HEK293T (cell line): ENCODE data around the gene MYOZ3.

Experiments
- CTCF ChIA-PET: fragments of 350-600 bp; formaldehyde crosslinking; extraction: SDS; loops from one replicate; lab custom pipeline; 2021; ENCODE audit warnings: antibody characterized with exemption, inconsistent platforms; lab: Yijun Ruan, JAX
- POLR2A ChIA-PET: fragments of 350-600 bp; formaldehyde crosslinking; extraction: SDS; loops from one replicate; lab custom pipeline; 2020; ENCODE audit warnings: antibody characterized with exemption, inconsistent platforms; lab: Yijun Ruan, JAX
- DNase-seq: peaks from one replicate; pipeline ENCODE4 v3.0.0; 2012; ENCODE audit warnings: mixed read lengths; ENCODE audit errors: extremely low spot score
- ARNT ChIP-seq: fragments of 450-650 bp; IDR thresholded peaks from 2 replicates; pipeline ENCODE4 v1.6.1; 2017; ENCODE audit warnings: mild to moderate bottlenecking
- BHLHE40 ChIP-seq: fragments of 450-650 bp; IDR thresholded peaks from 2 replicates; pipeline ENCODE4 v1.6.1; 2016; ENCODE audit warnings: mild to moderate bottlenecking, moderate library complexity, borderline replicate concordance
- CTBP1 ChIP-seq: fragments of 450-650 bp; IDR thresholded peaks from 2 replicates; pipeline ENCODE4 v1.6.1; 2016; ENCODE audit warnings: borderline replicate concordance
- ELF4 ChIP-seq: fragments of 450-650 bp; IDR thresholded peaks from 2 replicates; pipeline ENCODE4 v1.6.1; 2017; ENCODE audit warnings: antibody characterized with exemption
- FOXK2 ChIP-seq: fragments of 450-650 bp; IDR thresholded peaks from 2 replicates; pipeline ENCODE4 v1.6.1; 2016; ENCODE audit warnings: mild to moderate bottlenecking
- FOXM1 ChIP-seq: fragments of 450-650 bp; IDR thresholded peaks from 2 replicates; pipeline ENCODE4 v1.6.1; 2017; ENCODE audit warnings: mild to moderate bottlenecking, borderline replicate concordance
- HDGF ChIP-seq: fragments of 450-650 bp; IDR thresholded peaks from 2 replicates; pipeline ENCODE4 v1.6.1; 2017; ENCODE audit warnings: antibody characterized with exemption, borderline replicate concordance
- L3MBTL2 ChIP-seq: fragments of 450-650 bp; conservative IDR thresholded peaks from 2 replicates; pipeline ENCODE4 v1.6.1; 2016; ENCODE audit warnings: mild to moderate bottlenecking
- LEF1 ChIP-seq: fragments of 450-650 bp; IDR thresholded peaks from 2 replicates; pipeline ENCODE4 v1.6.1; 2017; ENCODE audit warnings: mild to moderate bottlenecking, borderline replicate concordance
- NFRKB ChIP-seq: fragments of 450-650 bp; IDR thresholded peaks from 2 replicates; pipeline ENCODE4 v1.6.1; 2016; ENCODE audit warnings: mild to moderate bottlenecking, moderate library complexity
- SP1 ChIP-seq: fragments of 450-650 bp; IDR thresholded peaks from 2 replicates; pipeline ENCODE4 v1.6.1; 2017
- SUZ12 ChIP-seq: fragments of 450-650 bp; IDR thresholded peaks from 2 replicates; pipeline ENCODE4 v1.6.1; 2016; ENCODE audit warnings: mild to moderate bottlenecking
- TARDBP ChIP-seq: fragments of 450-650 bp; IDR thresholded peaks from 2 replicates; pipeline ENCODE4 v1.6.1; 2016
- ZNF384 ChIP-seq: fragments of 450-650 bp; IDR thresholded peaks from 2 replicates; pipeline ENCODE4 v1.6.1; 2016
- TF ChIP-seq, protein P1 (sequence below): fragments of 450-650 bp; IDR thresholded peaks from 2 replicates; pipeline ENCODE4 v1.6.1; 2016

MYOZ3 gene

DNA sequence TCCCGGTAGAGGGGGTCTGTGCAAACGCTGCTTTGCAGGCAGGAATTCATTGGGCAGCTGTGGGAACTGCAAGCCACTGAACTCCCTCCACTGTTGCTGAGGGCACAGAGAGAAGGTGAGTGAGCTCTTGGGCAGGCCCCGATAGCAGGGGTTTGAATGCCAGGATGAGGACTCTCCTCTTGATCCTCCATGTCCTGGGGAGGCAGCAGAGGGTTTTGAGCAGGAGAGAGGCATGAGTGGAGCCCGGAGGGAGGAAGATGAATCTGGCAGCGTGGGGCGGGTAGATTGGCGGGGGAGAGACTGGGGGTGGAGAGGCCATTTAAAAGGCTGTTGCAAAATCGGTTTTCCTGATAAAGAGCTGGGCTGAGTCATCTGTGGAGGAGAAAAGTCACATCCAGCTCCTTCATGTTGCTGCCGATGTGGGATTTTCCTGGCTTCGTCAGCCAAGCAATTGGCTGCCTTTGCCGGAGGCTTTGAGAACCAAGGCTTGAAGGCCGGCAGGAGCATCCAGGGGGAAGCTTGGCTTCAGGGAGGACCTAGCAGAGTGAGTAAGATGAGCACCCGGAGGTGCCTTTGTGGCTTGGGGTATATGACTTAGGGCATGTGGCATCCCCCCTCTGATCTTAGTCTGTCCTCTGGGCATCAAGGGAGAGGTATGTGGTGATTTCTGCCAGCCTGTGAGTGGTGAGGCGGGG lies 20.6 kb upstream of the MYOZ3 start, which contains the start of gene SYNPO:
Gene SYNPO (plus strand): TSS at position 350 of the 695 bp plus-strand sequence. CDS start 7,616 bp downstream, outside the sequence.
- ChIA-PET CTCF (interaction anchor here (0.6 to 1.0 kb wide), 3 partner anchors 14 to 598 kb away, joined by 3 to 4 read pairs (median 4); no protein-coding TSS in a partner anchor), POLR2A (interaction anchor here (2.1 kb wide), 1 partner anchor 61 kb away, joined by 5 read pairs; the partner anchor contains the start of gene RBM22)
- TF ChIP-seq NFRKB (no peak), HDGF (no peak), BHLHE40 (no peak), CTBP1 (no peak), FOXM1 (no peak)
- no peak for DNase-seq

DNA sequence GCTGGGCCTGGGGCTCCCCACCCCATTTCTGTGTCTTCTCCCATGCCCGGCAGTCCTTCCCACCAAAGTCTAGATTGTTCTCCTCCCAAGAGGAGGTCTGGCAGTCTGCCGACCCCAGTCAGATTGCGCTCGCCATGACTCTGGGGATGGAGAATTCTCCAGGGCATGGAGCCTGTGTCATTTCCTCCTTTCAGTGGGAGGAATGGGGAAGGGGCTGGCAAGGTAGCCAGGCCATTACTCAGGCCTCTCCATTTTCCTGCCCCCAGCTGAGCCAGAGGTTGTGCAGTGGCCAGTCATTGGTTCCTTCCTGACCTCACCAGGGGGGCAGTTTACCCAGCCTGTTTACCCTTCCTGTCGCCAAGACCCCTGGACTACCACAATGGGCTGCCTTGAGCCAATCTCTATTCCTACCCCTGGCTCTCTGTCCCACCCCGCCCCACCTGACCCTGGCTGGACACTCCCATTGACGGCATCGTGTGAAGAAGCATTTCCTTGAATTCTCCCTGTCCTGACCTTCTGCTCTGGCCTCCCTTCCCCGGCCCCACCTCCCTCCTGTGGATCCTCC lies 20.0 kb upstream of the MYOZ3 start:
- no peak for DNase-seq
- TF ChIP-seq TARDBP (no peak), CTBP1 (no peak), L3MBTL2 (no peak), SP1 (no peak), BHLHE40 (no peak), NFRKB (no peak), ARNT (no peak), HDGF (no peak), LEF1 (no peak), ZNF384 (no peak)
- TF ChIP-seq, protein P1, sequence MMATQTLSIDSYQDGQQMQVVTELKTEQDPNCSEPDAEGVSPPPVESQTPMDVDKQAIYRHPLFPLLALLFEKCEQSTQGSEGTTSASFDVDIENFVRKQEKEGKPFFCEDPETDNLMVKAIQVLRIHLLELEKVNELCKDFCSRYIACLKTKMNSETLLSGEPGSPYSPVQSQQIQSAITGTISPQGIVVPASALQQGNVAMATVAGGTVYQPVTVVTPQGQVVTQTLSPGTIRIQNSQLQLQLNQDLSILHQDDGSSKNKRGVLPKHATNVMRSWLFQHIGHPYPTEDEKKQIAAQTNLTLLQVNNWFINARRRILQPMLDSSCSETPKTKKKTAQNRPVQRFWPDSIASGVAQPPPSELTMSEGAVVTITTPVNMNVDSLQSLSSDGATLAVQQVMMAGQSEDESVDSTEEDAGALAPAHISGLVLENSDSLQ, result no peak
- CTCF ChIA-PET, result interaction anchor here (1.0 kb wide), 1 partner anchor 14 kb away, joined by 4 read pairs; no protein-coding TSS in a partner anchor
- POLR2A ChIA-PET, result no interaction called here

DNA sequence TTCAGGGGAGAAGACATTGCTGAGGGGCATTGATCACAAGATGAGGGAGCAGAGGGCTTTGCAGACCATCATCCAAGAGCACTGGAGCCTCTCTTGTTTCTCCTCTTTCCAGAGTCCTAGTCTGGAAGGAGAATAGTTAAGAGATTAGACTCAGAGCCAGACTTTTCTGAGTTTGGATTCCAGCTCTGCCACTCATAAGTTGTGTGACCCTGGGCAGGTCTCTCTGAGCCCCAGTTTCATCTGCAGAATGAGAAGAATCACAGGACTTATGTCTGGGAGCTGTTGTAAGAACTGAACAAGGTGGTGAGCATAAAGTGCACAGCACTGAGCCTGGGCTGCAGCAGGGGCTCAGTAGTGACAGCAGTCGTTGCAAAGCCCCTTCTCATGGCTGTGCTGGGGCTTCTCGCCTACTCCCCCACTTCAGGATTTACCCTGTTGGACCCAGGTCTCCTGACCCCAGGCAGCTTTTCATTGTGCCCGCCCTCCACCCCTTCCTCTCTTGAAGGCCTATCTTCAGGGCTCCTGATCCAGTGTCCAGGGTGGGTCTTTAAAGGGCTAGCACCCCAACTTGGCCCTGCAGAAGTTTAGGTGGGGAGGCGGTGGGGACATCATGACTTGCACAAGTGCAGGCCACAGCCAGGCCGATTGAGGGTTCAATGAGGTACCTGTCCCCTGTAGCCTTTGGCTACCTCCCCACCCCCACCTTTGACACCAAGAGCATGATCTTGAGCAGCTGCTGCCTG lies 19.1 kb upstream of the MYOZ3 start:
- CTCF ChIA-PET, result interaction anchor here (0.5 to 2.0 kb wide), 2 partner anchors 14 to 82 kb away, joined by 3 to 7 read pairs; no protein-coding TSS in a partner anchor
- POLR2A ChIA-PET, result interaction anchor here (1.4 to 1.6 kb wide), 2 partner anchors 15 to 59 kb away, joined by 6 to 10 read pairs; partner anchors contain the start of gene RBM22
- TF ChIP-seq L3MBTL2 (no peak), FOXM1 (no peak), ELF4 (no peak), CTBP1 (no peak), TARDBP (no peak), FOXK2 (no peak), LEF1 (no peak), ZNF384 (no peak)
- no peak for DNase-seq

DNA sequence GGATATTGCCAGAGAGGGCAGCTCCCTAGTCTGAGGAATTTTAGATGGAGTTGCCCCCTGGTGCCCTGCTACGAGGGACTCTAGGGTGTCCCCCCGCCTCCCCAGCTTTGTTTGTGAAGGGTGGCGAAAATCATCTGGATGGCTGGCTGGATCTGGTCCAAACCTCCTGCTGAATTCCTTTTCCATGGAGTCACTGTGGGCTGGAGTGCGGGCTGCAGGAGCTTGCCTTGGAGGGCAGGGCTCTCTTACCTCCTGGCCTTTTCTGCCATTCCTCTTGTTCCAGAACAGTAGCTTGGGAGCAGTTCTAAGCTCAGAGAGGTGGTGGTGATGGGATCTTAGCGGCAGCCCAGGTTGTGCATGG lies 18.5 kb upstream of the MYOZ3 start:
- ChIA-PET CTCF (interaction anchor here (0.5 to 2.0 kb wide), 4 partner anchors 10 to 83 kb away, joined by 3 to 7 read pairs (median 4); no protein-coding TSS in a partner anchor), POLR2A (interaction anchor here (1.4 to 1.6 kb wide), 2 partner anchors 15 to 58 kb away, joined by 6 to 10 read pairs; partner anchors contain the start of gene RBM22)
- TF ChIP-seq FOXM1 (no peak), SP1 (no peak), L3MBTL2 (no peak), ELF4 (no peak), CTBP1 (no peak)
- TF ChIP-seq, protein P1, result no peak
- DNase-seq, result no peak

DNA sequence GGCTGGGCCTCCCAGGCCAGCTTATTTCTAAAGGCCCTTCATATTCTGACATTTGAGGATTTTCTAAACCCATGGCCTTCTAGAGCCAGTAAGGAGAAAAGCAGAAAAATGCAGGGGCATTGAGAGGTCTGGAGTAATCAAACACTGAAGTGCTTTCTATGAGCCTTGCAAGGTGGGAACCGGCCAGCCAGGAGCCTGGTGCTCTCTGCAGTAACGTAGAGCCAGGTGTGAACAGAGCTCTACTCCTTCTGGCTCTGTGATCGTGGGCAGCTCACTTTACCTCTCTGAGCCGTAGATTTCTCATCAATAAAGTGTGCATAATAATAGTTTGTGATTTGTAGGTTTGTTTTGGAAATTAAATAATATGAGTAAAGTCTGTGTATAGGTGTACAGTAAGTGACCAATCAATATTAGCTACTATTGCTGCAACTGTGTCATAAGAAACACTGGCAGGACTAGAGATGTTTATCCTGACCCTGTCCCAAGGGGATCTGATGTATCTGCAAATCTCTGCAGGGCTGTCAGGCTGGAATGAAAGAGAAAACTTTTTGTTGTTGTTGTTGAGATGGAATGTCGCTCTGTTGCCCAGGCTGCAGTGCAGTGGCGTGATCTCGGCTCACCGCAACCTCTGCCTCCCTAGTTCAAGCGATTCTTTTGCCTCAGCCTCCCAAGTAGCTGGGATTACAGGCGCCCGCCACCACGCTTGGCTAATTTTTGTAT lies 17.9 kb upstream of the MYOZ3 start:
- DNase-seq, result no peak
- CTCF ChIA-PET, result interaction anchor here (0.5 to 2.0 kb wide), 4 partner anchors 10 to 83 kb away, joined by 3 to 7 read pairs (median 4); no protein-coding TSS in a partner anchor
- TF ChIP-seq ZNF384, result no peak
- no peak for TF ChIP-seq FOXK2
- POLR2A ChIA-PET, result interaction anchor here (1.4 to 1.6 kb wide), 2 partner anchors 14 to 58 kb away, joined by 6 to 10 read pairs; partner anchors contain the start of gene RBM22

DNA sequence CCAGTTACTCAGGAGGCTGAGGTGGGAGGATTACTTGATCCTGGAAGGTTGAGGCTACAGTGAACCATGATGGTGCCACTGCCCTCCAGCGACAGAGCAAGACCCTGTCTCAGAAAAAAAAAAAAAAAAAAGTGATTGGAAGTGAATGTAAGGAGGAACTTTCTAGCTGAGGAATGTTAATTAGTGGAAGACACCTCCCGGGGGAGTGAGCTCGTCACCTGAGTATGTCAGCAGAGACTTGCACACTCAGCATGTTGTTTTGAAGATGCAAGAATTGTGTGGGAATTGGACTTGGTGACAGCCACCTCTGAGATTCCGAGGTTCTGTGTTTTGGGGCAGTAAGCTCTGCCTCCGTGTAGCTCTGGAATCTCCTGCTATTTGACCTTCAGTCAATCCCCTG lies 17.0 kb upstream of the MYOZ3 start:
- no peak for TF ChIP-seq ZNF384
- no peak for TF ChIP-seq TARDBP
- TF ChIP-seq CTBP1, result no peak
- TF ChIP-seq ELF4, result no peak
- no peak for TF ChIP-seq ARNT
- TF ChIP-seq FOXM1, result no peak
- no peak for TF ChIP-seq SUZ12
- no peak for TF ChIP-seq FOXK2
- TF ChIP-seq NFRKB, result no peak
- no peak for TF ChIP-seq HDGF
- TF ChIP-seq, protein P1, result no peak
- no peak for TF ChIP-seq SP1
- no peak for TF ChIP-seq L3MBTL2
- TF ChIP-seq BHLHE40, result no peak
- no peak for TF ChIP-seq LEF1
- ChIA-PET POLR2A (interaction anchor here (0.9 kb wide), 1 partner anchor 11 kb away, joined by 4 read pairs; no protein-coding TSS in a partner anchor), CTCF (interaction anchor here (0.7 to 2.0 kb wide), 2 partner anchors 84 to 101 kb away, joined by 3 to 7 read pairs; no protein-coding TSS in a partner anchor)
- DNase-seq, result no peak
